Hematopoietic multipotent progenitor cell treated with erythropoietin and hydrocortisone succinate and interleukin-3 and kit ligand, for 17 days (in vitro differentiated cells): Measurements from ENCODE around the gene MASP2.
"Not testable (repeated sequence)": the region's sequence is repeated elsewhere in the genome, so short reads cannot be mapped to it uniquely, and the experiment has no call there.

Experiments used
- DNase-seq: peaks from one replicate; pipeline ENCODE4 v3.0.0-alpha.2; 2015; ENCODE audit warnings: low spot score

The MASP2 gene

GRCh38 chr1:11039351-11040104, 7.5 kb downstream of the MASP2 start:
- no peak for DNase-seq

GRCh38 chr1:11037740-11038182, 9.3 kb downstream of the MASP2 start:
- peak; percentile 84 for DNase-seq

GRCh38 chr1:11037019-11037739, 9.9 kb downstream of the MASP2 start:
- not testable (repeated sequence) for DNase-seq

GRCh38 chr1:11031624-11032262, 15.3 kb downstream of the MASP2 start:
- no peak for DNase-seq

- DNase-seq = no peak
These were observed 16.2 kb downstream of the MASP2 start for GRCh38 chr1:11030865-11031264.

GRCh38 chr1:11028018-11028417, 19.0 kb downstream of the MASP2 start:
- DNase-seq = no peak

GRCh38 chr1:11027316-11027715, 19.7 kb downstream of the MASP2 start:
- no peak for DNase-seq

- DNase-seq = no peak
These were observed 20.1 kb downstream of the MASP2 start for GRCh38 chr1:11026903-11027302.

- DNase-seq = no peak
These were observed 21.0 kb downstream of the MASP2 start for GRCh38 chr1:11026052-11026451.

- DNase-seq = no peak
These were observed 21.4 kb downstream of the MASP2 start for GRCh38 chr1:11025618-11026017.

- DNase-seq = no peak
These were observed 22.2 kb downstream of the MASP2 start for GRCh38 chr1:11024874-11025203.

GRCh38 chr1:11024154-11024873, 22.7 kb downstream of the MASP2 start:
- DNase-seq = no peak

GRCh38 chr1:11023201-11023600, 23.8 kb downstream of the MASP2 start:
- DNase-seq = no peak

- no peak for DNase-seq
These were observed 27.1 kb downstream of the MASP2 start for GRCh38 chr1:11019971-11020370.

- DNase-seq = not testable (repeated sequence)
These were observed 27.7 kb downstream of the MASP2 start for GRCh38 chr1:11019358-11019757.

- no peak for DNase-seq
These were observed 33.9 kb downstream of the MASP2 start for GRCh38 chr1:11013160-11013531.

- peak; percentile 93 for DNase-seq
These were observed 34.5 kb downstream of the MASP2 start, which contains the start of gene TARDBP for GRCh38 chr1:11012260-11013159. TSS of gene TARDBP (plus strand) at chr1:11012654. CDS start at chr1:11013728, 1,074 bp downstream.

- no peak for DNase-seq
These were observed 46.5 kb downstream of the MASP2 start for GRCh38 chr1:11000526-11000925.

- DNase-seq = no peak
These were observed 50.9 kb downstream of the MASP2 start for GRCh38 chr1:10996100-10996499.

GRCh38 chr1:10992864-10993263, 54.2 kb downstream of the MASP2 start:
- DNase-seq = no peak

- DNase-seq = not testable (repeated sequence)
These were observed 55.0 kb downstream of the MASP2 start for GRCh38 chr1:10992004-10992403.
